B cell (primary cell): ENCODE data around the gene CEP63.

Experiments
- EZH2 ChIP-seq: IDR thresholded peaks from 2 replicates; pipeline ENCODE4 v1.6.1; 2012; ENCODE audit warnings: borderline replicate concordance, low read depth, mild to moderate bottlenecking, moderate library complexity, low read length; ENCODE audit not compliant: insufficient read depth, poor library complexity, severe bottlenecking
- TF ChIP-seq, protein P1 (sequence below): fragments of 200-600 bp; IDR thresholded peaks from one replicate; pipeline ENCODE4 v1.8.0; 2022; ENCODE audit warnings: antibody characterized with exemption, mild to moderate bottlenecking

GRCh38 chr3:134505485-134505884 is 19.6 kb downstream of the CEP63 start:
- TF ChIP-seq, protein P1, sequence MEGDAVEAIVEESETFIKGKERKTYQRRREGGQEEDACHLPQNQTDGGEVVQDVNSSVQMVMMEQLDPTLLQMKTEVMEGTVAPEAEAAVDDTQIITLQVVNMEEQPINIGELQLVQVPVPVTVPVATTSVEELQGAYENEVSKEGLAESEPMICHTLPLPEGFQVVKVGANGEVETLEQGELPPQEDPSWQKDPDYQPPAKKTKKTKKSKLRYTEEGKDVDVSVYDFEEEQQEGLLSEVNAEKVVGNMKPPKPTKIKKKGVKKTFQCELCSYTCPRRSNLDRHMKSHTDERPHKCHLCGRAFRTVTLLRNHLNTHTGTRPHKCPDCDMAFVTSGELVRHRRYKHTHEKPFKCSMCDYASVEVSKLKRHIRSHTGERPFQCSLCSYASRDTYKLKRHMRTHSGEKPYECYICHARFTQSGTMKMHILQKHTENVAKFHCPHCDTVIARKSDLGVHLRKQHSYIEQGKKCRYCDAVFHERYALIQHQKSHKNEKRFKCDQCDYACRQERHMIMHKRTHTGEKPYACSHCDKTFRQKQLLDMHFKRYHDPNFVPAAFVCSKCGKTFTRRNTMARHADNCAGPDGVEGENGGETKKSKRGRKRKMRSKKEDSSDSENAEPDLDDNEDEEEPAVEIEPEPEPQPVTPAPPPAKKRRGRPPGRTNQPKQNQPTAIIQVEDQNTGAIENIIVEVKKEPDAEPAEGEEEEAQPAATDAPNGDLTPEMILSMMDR: no peak
- TF ChIP-seq EZH2: no peak
